Embryonic facial prominence (tissue), 1 donor: ENCODE results near the gene ITPR2.
"Not testable (repeated sequence)": the region's sequence is repeated elsewhere in the genome, so short reads cannot be mapped to it uniquely, and the experiment has no call there.

Experiments used
- DNase-seq: peaks from one replicate; pipeline ENCODE4 v3.0.0-alpha.2; 2016; ENCODE audit errors: extremely low spot score

ITPR2 gene

GRCh38 chr12:26832822-26833742 lies at the start of gene ITPR2:
Gene ITPR2, minus strand, starts transcription at chr12:26833194. Its CDS starts 413 bp downstream, at chr12:26832781.
- DNase-seq = peak; percentile 71

GRCh38 chr12:26880625-26881024 lies 47.6 kb upstream of the ITPR2 start:
- DNase-seq = no peak

- DNase-seq = no peak
Observed at GRCh38 chr12:26878661-26879119, 45.7 kb upstream of the ITPR2 start.

- no peak for DNase-seq
Observed at GRCh38 chr12:26874501-26875296, 41.7 kb upstream of the ITPR2 start.

GRCh38 chr12:26872625-26873024 lies 39.6 kb upstream of the ITPR2 start:
- no peak for DNase-seq

GRCh38 chr12:26871985-26872384 lies 39.0 kb upstream of the ITPR2 start:
- no peak for DNase-seq

GRCh38 chr12:26870491-26871419 lies 37.8 kb upstream of the ITPR2 start:
- DNase-seq = no peak

- DNase-seq = no peak
Observed at GRCh38 chr12:26869908-26870459, 37.0 kb upstream of the ITPR2 start.

GRCh38 chr12:26869104-26869494 lies 36.1 kb upstream of the ITPR2 start:
- no peak for DNase-seq

GRCh38 chr12:26868447-26869103 lies 35.6 kb upstream of the ITPR2 start:
- DNase-seq = no peak

GRCh38 chr12:26867080-26867479 lies 34.1 kb upstream of the ITPR2 start:
- no peak for DNase-seq

GRCh38 chr12:26863515-26863914 lies 30.5 kb upstream of the ITPR2 start:
- no peak for DNase-seq

GRCh38 chr12:26862787-26863186 lies 29.8 kb upstream of the ITPR2 start:
- DNase-seq = not testable (repeated sequence)

- no peak for DNase-seq
Observed at GRCh38 chr12:26861690-26862089, 28.7 kb upstream of the ITPR2 start.

GRCh38 chr12:26857465-26858176 lies 24.6 kb upstream of the ITPR2 start:
- no peak for DNase-seq

- DNase-seq = no peak
Observed at GRCh38 chr12:26855337-26855736, 22.3 kb upstream of the ITPR2 start.

- no peak for DNase-seq
Observed at GRCh38 chr12:26854031-26854390, 21.0 kb upstream of the ITPR2 start.

- DNase-seq = no peak
Observed at GRCh38 chr12:26853303-26854030, 20.5 kb upstream of the ITPR2 start.

- no peak for DNase-seq
Observed at GRCh38 chr12:26851031-26851809, 18.2 kb upstream of the ITPR2 start.
